NCI-H1417 treated with DMSO at 0.1 percent for 48 hours (cell line): ENCODE data around the gene NCKAP5L.
A peak's percentile ranks its signal among the peaks of the same experiment; 100 is the strongest.
"Not testable (repeated sequence)": the region's sequence is repeated elsewhere in the genome, so short reads cannot be mapped to it uniquely, and the experiment has no call there.

ENCODE experiments used
- DNase-seq: peaks from one replicate; lab custom pipeline; 2025; lab: John Stamatoyannopoulos, UW

Gene NCKAP5L

GRCh38 chr12:49864798-49865090 is 36.5 kb upstream of the NCKAP5L start:
- no peak for DNase-seq

- no peak for DNase-seq
Measured at GRCh38 chr12:49863946-49864797, 36.0 kb upstream of the NCKAP5L start.

GRCh38 chr12:49860921-49861320 is 32.7 kb upstream of the NCKAP5L start:
- DNase-seq: not testable (repeated sequence)

GRCh38 chr12:49855890-49856289 is 27.7 kb upstream of the NCKAP5L start:
- DNase-seq: not testable (repeated sequence)

- DNase-seq: no peak
Measured at GRCh38 chr12:49854976-49855375, 26.8 kb upstream of the NCKAP5L start.

- no peak for DNase-seq
Measured at GRCh38 chr12:49853671-49854070, 25.5 kb upstream of the NCKAP5L start.

GRCh38 chr12:49847161-49847560 is 18.9 kb upstream of the NCKAP5L start:
- no peak for DNase-seq

GRCh38 chr12:49846032-49846431 is 17.8 kb upstream of the NCKAP5L start:
- no peak for DNase-seq

GRCh38 chr12:49843876-49844437 is 15.7 kb upstream of the NCKAP5L start:
- no peak for DNase-seq

GRCh38 chr12:49843411-49843810 is 15.2 kb upstream of the NCKAP5L start:
- no peak for DNase-seq

- peak; percentile 71 for DNase-seq
Measured at GRCh38 chr12:49842519-49843352, 14.5 kb upstream of the NCKAP5L start, which contains the start of gene BCDIN3D. Gene BCDIN3D (minus strand): TSS chr12:49843106. CDS start chr12:49843087, 19 bp downstream.

GRCh38 chr12:49838973-49839633 is 10.9 kb upstream of the NCKAP5L start:
- DNase-seq: no peak

- DNase-seq: no peak
Measured at GRCh38 chr12:49832836-49833421, 4.7 kb upstream of the NCKAP5L start.

GRCh38 chr12:49831717-49832116 is 3.5 kb upstream of the NCKAP5L start:
- no peak for DNase-seq

GRCh38 chr12:49827401-49828099 is 663 bp downstream of the NCKAP5L start:
- no peak for DNase-seq

GRCh38 chr12:49827051-49827400 is 1.2 kb downstream of the NCKAP5L start:
- no peak for DNase-seq

- DNase-seq: no peak
Measured at GRCh38 chr12:49825971-49826421, 2.2 kb downstream of the NCKAP5L start.

- DNase-seq: no peak
Measured at GRCh38 chr12:49825360-49825970, 2.7 kb downstream of the NCKAP5L start.

GRCh38 chr12:49824895-49825294 is 3.3 kb downstream of the NCKAP5L start:
- no peak for DNase-seq

GRCh38 chr12:49824416-49824815 is 3.8 kb downstream of the NCKAP5L start:
- DNase-seq: no peak

GRCh38 chr12:49823951-49824350 is 4.3 kb downstream of the NCKAP5L start:
- no peak for DNase-seq
